ENCODE measurements around the gene NIM1K.
"Not testable (repeated sequence)": the region's sequence is repeated elsewhere in the genome, so short reads cannot be mapped to it uniquely, and the experiment has no call there.

Gene NIM1K

GRCh38 chr5:43279548-43280274, 87.7 kb downstream of the NIM1K start:
- no peak for DNase-seq (ENCODE audit: low read depth in 2 of 2)

- no peak for DNase-seq (ENCODE audit: low read depth in 2 of 2)
These were observed 90.0 kb downstream of the NIM1K start for GRCh38 chr5:43281840-43282658.

GRCh38 chr5:43286623-43287022, 94.6 kb downstream of the NIM1K start:
- DNase-seq (ENCODE audit: low read depth in 2 of 2): no peak

- DNase-seq (ENCODE audit: low read depth in 2 of 2): no peak
These were observed 95.5 kb downstream of the NIM1K start for GRCh38 chr5:43287493-43287892.

- DNase-seq (ENCODE audit: low read depth in 2 of 2): no peak
These were observed 96.3 kb downstream of the NIM1K start for GRCh38 chr5:43288269-43288831.

GRCh38 chr5:43290726-43291125, 98.7 kb downstream of the NIM1K start:
- DNase-seq (ENCODE audit: low read depth in 2 of 2): no peak

- DNase-seq (ENCODE audit: low read depth in 2 of 2): no peak
These were observed 102.2 kb downstream of the NIM1K start for GRCh38 chr5:43294226-43294625.

GRCh38 chr5:43295202-43295601, 103.2 kb downstream of the NIM1K start:
- no peak for DNase-seq (ENCODE audit: low read depth in 2 of 2)

- DNase-seq (ENCODE audit: low read depth in 2 of 2): no peak
These were observed 104.8 kb downstream of the NIM1K start for GRCh38 chr5:43296835-43297234.

- no peak for DNase-seq (ENCODE audit: low read depth in 2 of 2)
These were observed 106.4 kb downstream of the NIM1K start for GRCh38 chr5:43298443-43298842.

- DNase-seq (ENCODE audit: low read depth in 2 of 2): no peak
These were observed 108.1 kb downstream of the NIM1K start for GRCh38 chr5:43300112-43300511.

GRCh38 chr5:43301653-43302091, 109.6 kb downstream of the NIM1K start:
- no peak for DNase-seq (ENCODE audit: low read depth in 2 of 2)

GRCh38 chr5:43302481-43302880, 110.5 kb downstream of the NIM1K start:
- no peak for DNase-seq (ENCODE audit: low read depth in 2 of 2)

- no peak for DNase-seq (ENCODE audit: low read depth in 2 of 2)
These were observed 111.2 kb downstream of the NIM1K start for GRCh38 chr5:43303242-43303641.

- no peak for DNase-seq (ENCODE audit: low read depth in 2 of 2)
These were observed 112.5 kb downstream of the NIM1K start for GRCh38 chr5:43304525-43304924.

GRCh38 chr5:43305948-43306565, 114.0 kb downstream of the NIM1K start:
- DNase-seq (ENCODE audit: low read depth in 2 of 2): no peak

GRCh38 chr5:43306954-43307353, 114.9 kb downstream of the NIM1K start:
- DNase-seq (ENCODE audit: low read depth in 2 of 2): not testable (repeated sequence)

GRCh38 chr5:43309122-43309521, 117.1 kb downstream of the NIM1K start:
- no peak for DNase-seq (ENCODE audit: low read depth in 2 of 2)

- DNase-seq (ENCODE audit: low read depth in 2 of 2): no peak
These were observed 117.6 kb downstream of the NIM1K start for GRCh38 chr5:43309637-43310036.

- DNase-seq (ENCODE audit: low read depth in 2 of 2): no peak
These were observed 120.1 kb downstream of the NIM1K start for GRCh38 chr5:43312076-43312661.

GRCh38 chr5:43312699-43313034, 120.6 kb downstream of the NIM1K start:
- no peak for DNase-seq (ENCODE audit: low read depth in 2 of 2)

All from stimulated activated CD8-positive, alpha-beta memory T cell treated with anti-CD3 and anti-CD28 coated beads, Interleukin-7, amount 100 ng/mL, for 4 hours (primary cell).